B cell (primary cell): ENCODE measurements around the gene ATP9A. TPM values are rescaled to one million over a fixed set of nuclear protein-coding genes. Genes with fewer than 3 reads are reported as not detected.

Experiments
- ATAC-seq: fragments of 200-7000 bp; cut with Tn5 transposase; one replicate; pipeline ENCODE4 v1.10.0; 2021; ENCODE audit warnings: low read depth, mild to moderate bottlenecking, moderate number of reproducible peaks, moderate library complexity
- CTCF ChIA-PET: fragments of 350-600 bp; sonication (Branson Sonifier 250); formaldehyde crosslinking; loops from one replicate; lab custom pipeline; 2021; ENCODE audit warnings: antibody characterized with exemption, inconsistent platforms; lab: Charles Lee
- POLR2A ChIA-PET: fragments of 350-600 bp; sonication (Branson Sonifier 250); formaldehyde crosslinking; loops from one replicate; lab custom pipeline; 2021; ENCODE audit warnings: antibody characterized with exemption; lab: Charles Lee
- DNase-seq: peaks from one replicate; pipeline ENCODE4 v3.0.0; 2013
- H2AFZ ChIP-seq: 2 replicates; pipeline ENCODE4 v1.6.1; 2012; ENCODE audit warnings: mild to moderate bottlenecking, low read depth, low read length; ENCODE audit not compliant: insufficient read depth, poor library complexity, severe bottlenecking
- H3K27ac ChIP-seq, 2 donors: 1 replicate in 1 of 2; 2 replicates in 1 of 2; pipeline ENCODE4 v1.5.1; 2012 to 2013; ENCODE audit warnings: low read length in 2 of 2, mild to moderate bottlenecking in 2 of 2, moderate library complexity in 1 of 2
- H3K27me3 ChIP-seq, 4 experiments: fragments of 200-600 bp in 1 of 4; sonication (generic) in 1 of 4; replicated peaks in 1 of 4; 1 replicate in 2 of 4; 2 replicates in 2 of 4; pipeline versions ENCODE4 v1.6.1 to v1.7.0; 2013 to 2016; ENCODE audit warnings: low read length in 3 of 4, mild to moderate bottlenecking in 2 of 4, mixed read lengths in 1 of 4, moderate library complexity in 1 of 4; ENCODE audit not compliant: insufficient read depth in 4 of 4, control insufficient read depth in 3 of 4; ENCODE audit errors: control extremely low read depth in 1 of 4
- H3K36me3 ChIP-seq, 2 experiments: replicated peaks in 1 of 2; 1 replicate in 1 of 2; 2 replicates in 1 of 2; pipeline versions ENCODE4 v1.6.1 to v1.7.1; 2013; ENCODE audit warnings: low read length in 1 of 2; ENCODE audit not compliant: insufficient read depth in 2 of 2, control insufficient read depth in 1 of 2; ENCODE audit errors: control extremely low read depth in 1 of 2, extremely low read depth in 1 of 2
- H3K4me1 ChIP-seq, 2 donors: fragments of 200-600 bp in 1 of 2; sonication (generic) in 1 of 2; 1 replicate in 1 of 2; 2 replicates in 1 of 2; pipeline versions ENCODE4 v1.5.1 to v1.6.1; 2013 to 2017; ENCODE audit warnings: low read length in 2 of 2; ENCODE audit not compliant: control insufficient read depth in 2 of 2, insufficient read depth in 2 of 2
- H3K4me2 ChIP-seq: replicated peaks from 2 replicates; pipeline ENCODE3; 2012; ENCODE audit warnings: mild to moderate bottlenecking, low read depth, low read length; ENCODE audit not compliant: poor library complexity, severe bottlenecking
- H3K4me3 ChIP-seq, 5 experiments: fragments of 200-600 bp in 1 of 5; sonication (generic) in 1 of 5; 1 replicate in 3 of 5; 2 replicates in 2 of 5; pipeline versions ENCODE4 v1.5.1 to v1.7.0; 2011 to 2016; ENCODE audit warnings: low read length in 4 of 5, mild to moderate bottlenecking in 4 of 5, low read depth in 2 of 5, control low read depth in 1 of 5, moderate library complexity in 1 of 5; ENCODE audit not compliant: insufficient read depth in 1 of 5; ENCODE audit errors: control extremely low read depth in 1 of 5, extremely low read depth in 1 of 5
- H3K79me2 ChIP-seq: fragments of 200-600 bp; sonication (generic); one replicate; pipeline ENCODE4 v1.6.0; 2016; ENCODE audit warnings: low read length; ENCODE audit not compliant: control insufficient read depth, insufficient read depth
- H3K9ac ChIP-seq: fragments of 200-600 bp; sonication (generic); 2 replicates; pipeline ENCODE4 v1.6.1; 2017; ENCODE audit warnings: mild to moderate bottlenecking, low read length, moderate library complexity
- H3K9me3 ChIP-seq, 3 donors: one replicate each; pipeline versions ENCODE4 v1.6.1 to v1.7.1; 2013; ENCODE audit warnings: low read length in 2 of 3; ENCODE audit not compliant: control insufficient read depth in 2 of 3, insufficient read depth in 1 of 3; ENCODE audit errors: control extremely low read depth in 1 of 3
- H4K20me1 ChIP-seq: 2 replicates; pipeline ENCODE4 v1.6.0; 2012; ENCODE audit warnings: mild to moderate bottlenecking, low read length; ENCODE audit not compliant: insufficient read depth, control insufficient read depth, poor library complexity, severe bottlenecking
- H3K27ac Mint-ChIP-seq: one replicate; pipeline ENCODE4 v1.8.0; 2021; ENCODE audit warnings: mixed read lengths
- H3K27me3 Mint-ChIP-seq: one replicate; pipeline ENCODE4 v1.8.0; 2021; ENCODE audit warnings: mixed read lengths
- H3K4me1 Mint-ChIP-seq: one replicate; pipeline ENCODE4 v1.8.0; 2021; ENCODE audit warnings: mixed read lengths
- H3K4me3 Mint-ChIP-seq: one replicate; pipeline ENCODE4 v1.8.0; 2021; ENCODE audit warnings: mixed read lengths
- H3K9me3 Mint-ChIP-seq: one replicate; pipeline ENCODE4 v1.8.0; 2022; ENCODE audit warnings: mixed read lengths; ENCODE audit not compliant: insufficient read depth
- EZH2 ChIP-seq: IDR thresholded peaks from 2 replicates; pipeline ENCODE4 v1.6.1; 2012; ENCODE audit warnings: borderline replicate concordance, low read depth, mild to moderate bottlenecking, moderate library complexity, low read length; ENCODE audit not compliant: insufficient read depth, poor library complexity, severe bottlenecking
- WGBS: methylation state at CpG from one replicate; pipeline ENCODE4 v1.1.5; 2013; ENCODE audit warnings: missing lambda C conversion rate; ENCODE audit not compliant: insufficient coverage; 5-methylcytosine and 5-hydroxymethylcytosine counted together
- intact Hi-C: fragments of 100-400 bp; cut with micrococcal nuclease; formaldehyde crosslinking; loops from one replicate; pipeline ENCODE4 v1.10.0; 2022
- polyA plus RNA-seq: library from polyadenylated mRNA; depleted of rRNA; stranded (reverse); fragments of >200 nt; gene quantifications from 2 replicates; pipeline ENCODE4 v1.2.3, GENCODE V29; 2012
- total RNA-seq, 2 donors: library from RNA; stranded (reverse); fragments of 120-200 nt in 1 of 2; gene quantifications; 1 replicate in 1 of 2; 2 replicates in 1 of 2; pipeline versions ENCODE4 v1.2.3 to v1.2.4, GENCODE V29; 2013 to 2022
- TF ChIP-seq, protein P1 (sequence below): fragments of 200-600 bp; IDR thresholded peaks from one replicate; pipeline ENCODE4 v1.8.0; 2022; ENCODE audit warnings: antibody characterized with exemption, mild to moderate bottlenecking

ATP9A gene
- total and polyA plus RNA-seq, 2 donors (not counting 1 experiment from before 2014, with no cell fraction given), result 0.13 to 0.22 TPM

- H3K27me3 Mint-ChIP-seq, result peaks cover 31% of the 10 kb centered on the region
- Histone ChIP-seq H3K27ac (no peak overlapping the region), H4K20me1 (no peaks in the 10 kb centered on the region), H3K4me1 (no peaks in the 10 kb centered on the region), H3K9ac (no peak overlapping the region), H3K36me3 (no peaks in the 10 kb centered on the region), H3K79me2 (no peaks in the 10 kb centered on the region), H2AFZ (no peak overlapping the region), H3K27me3 (peaks cover 0 to 4% (median 0%) of the 10 kb centered on the region in 4 experiments), H3K4me2 (no peak overlapping the region), H3K9me3 (no peaks in the 10 kb centered on the region), H3K4me3 (no peak overlapping the region)
- H3K27ac Mint-ChIP-seq, result no peak overlapping the region
- ChIA-PET CTCF (no interaction called here), POLR2A (no interaction called here)
- intact Hi-C loops, result no loop called here
- H3K4me1 Mint-ChIP-seq, result peaks cover 6% of the 10 kb centered on the region
- no peaks in the 10 kb centered on the region for H3K9me3 Mint-ChIP-seq
- ATAC-seq (no peak), DNase-seq (no peak)
- 52% methylated on average over 4 of the region's 8 CpGs for WGBS
- H3K4me3 Mint-ChIP-seq, result no peak overlapping the region
- TF ChIP-seq, protein P1, sequence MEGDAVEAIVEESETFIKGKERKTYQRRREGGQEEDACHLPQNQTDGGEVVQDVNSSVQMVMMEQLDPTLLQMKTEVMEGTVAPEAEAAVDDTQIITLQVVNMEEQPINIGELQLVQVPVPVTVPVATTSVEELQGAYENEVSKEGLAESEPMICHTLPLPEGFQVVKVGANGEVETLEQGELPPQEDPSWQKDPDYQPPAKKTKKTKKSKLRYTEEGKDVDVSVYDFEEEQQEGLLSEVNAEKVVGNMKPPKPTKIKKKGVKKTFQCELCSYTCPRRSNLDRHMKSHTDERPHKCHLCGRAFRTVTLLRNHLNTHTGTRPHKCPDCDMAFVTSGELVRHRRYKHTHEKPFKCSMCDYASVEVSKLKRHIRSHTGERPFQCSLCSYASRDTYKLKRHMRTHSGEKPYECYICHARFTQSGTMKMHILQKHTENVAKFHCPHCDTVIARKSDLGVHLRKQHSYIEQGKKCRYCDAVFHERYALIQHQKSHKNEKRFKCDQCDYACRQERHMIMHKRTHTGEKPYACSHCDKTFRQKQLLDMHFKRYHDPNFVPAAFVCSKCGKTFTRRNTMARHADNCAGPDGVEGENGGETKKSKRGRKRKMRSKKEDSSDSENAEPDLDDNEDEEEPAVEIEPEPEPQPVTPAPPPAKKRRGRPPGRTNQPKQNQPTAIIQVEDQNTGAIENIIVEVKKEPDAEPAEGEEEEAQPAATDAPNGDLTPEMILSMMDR, result no peak
- no peak for TF ChIP-seq EZH2
These were observed 70.9 kb downstream of the ATP9A start for GRCh38 chr20:51697096-51697826.

- Mint-ChIP-seq H3K9me3 (no peaks in the 10 kb centered on the region), H3K27me3 (peaks cover 39% of the 10 kb centered on the region), H3K27ac (no peak overlapping the region), H3K4me1 (peaks cover 6% of the 10 kb centered on the region), H3K4me3 (no peak overlapping the region)
- Histone ChIP-seq H2AFZ (peak overlapping the region; percentile 24), H4K20me1 (no peaks in the 10 kb centered on the region), H3K4me3 (no peak overlapping the region), H3K4me2 (no peak overlapping the region), H3K27ac (no peak overlapping the region), H3K9ac (no peak overlapping the region), H3K9me3 (no peaks in the 10 kb centered on the region), H3K4me1 (no peaks in the 10 kb centered on the region), H3K79me2 (no peaks in the 10 kb centered on the region), H3K36me3 (no peaks in the 10 kb centered on the region), H3K27me3 (peaks cover 0 to 4% (median 0%) of the 10 kb centered on the region in 4 experiments)
- intact Hi-C loops, result no loop called here
- ChIA-PET POLR2A (no interaction called here), CTCF (no interaction called here)
- TF ChIP-seq EZH2, result no peak
- TF ChIP-seq, protein P1, result no peak
- ATAC-seq, result no peak
- DNase-seq, result no peak
- WGBS, result no CpG with 5 or more reads among the region's 2 CpGs
These were observed 71.7 kb downstream of the ATP9A start for GRCh38 chr20:51696304-51697071.
